Umbilical cord (tissue), 2 donors: ENCODE measurements around the gene PACSIN2. TPM values are rescaled to one million over a fixed set of nuclear protein-coding genes. Genes with fewer than 3 reads are reported as not detected.
"Not testable (repeated sequence)": the region's sequence is repeated elsewhere in the genome, so short reads cannot be mapped to it uniquely, and the experiment has no call there.

Experiments used
- DNase-seq: peaks from one replicate; pipeline ENCODE4 v3.0.0-alpha.2; 2015; ENCODE audit warnings: low spot score
- total RNA-seq: library from RNA; depleted of rRNA; stranded (reverse); fragments of >200 nt; gene quantifications from one replicate; pipeline ENCODE4 v1.2.3, GENCODE V29; 2014; ENCODE audit warnings: low replicate concordance; ENCODE audit not compliant: insufficient read depth

PACSIN2 gene
- total RNA-seq, 1 donor from 2014 or later = 77.8 TPM

GRCh38 chr22:42946546-42947198 is 68.3 kb downstream of the PACSIN2 start:
- no peak for DNase-seq

- no peak for DNase-seq
Measured at GRCh38 chr22:42945736-42946135, 69.2 kb downstream of the PACSIN2 start.

- no peak for DNase-seq
Measured at GRCh38 chr22:42945027-42945426, 69.9 kb downstream of the PACSIN2 start.

- DNase-seq = no peak
Measured at GRCh38 chr22:42944409-42944808, 70.5 kb downstream of the PACSIN2 start.

DNA sequence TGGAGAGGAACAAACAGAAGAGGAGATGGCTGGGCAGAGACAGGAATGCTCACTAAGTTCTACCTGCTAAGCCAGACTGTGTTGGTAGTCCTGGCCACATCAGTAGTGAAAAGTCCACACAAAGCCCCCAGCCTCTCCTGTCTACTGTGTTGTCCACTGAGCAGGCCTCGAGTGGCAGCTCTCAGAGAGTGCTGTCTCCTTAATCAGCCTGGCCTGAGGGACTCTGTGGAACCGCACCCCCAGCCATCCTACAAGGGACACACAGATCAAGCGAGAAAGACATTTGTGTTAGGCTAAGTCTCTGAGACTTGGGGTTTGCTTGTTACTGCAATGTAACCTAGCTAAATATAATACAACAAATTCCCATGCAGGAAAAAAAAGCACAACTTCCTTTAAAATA is 71.0 kb downstream of the PACSIN2 start:
- DNase-seq = no peak

DNA sequence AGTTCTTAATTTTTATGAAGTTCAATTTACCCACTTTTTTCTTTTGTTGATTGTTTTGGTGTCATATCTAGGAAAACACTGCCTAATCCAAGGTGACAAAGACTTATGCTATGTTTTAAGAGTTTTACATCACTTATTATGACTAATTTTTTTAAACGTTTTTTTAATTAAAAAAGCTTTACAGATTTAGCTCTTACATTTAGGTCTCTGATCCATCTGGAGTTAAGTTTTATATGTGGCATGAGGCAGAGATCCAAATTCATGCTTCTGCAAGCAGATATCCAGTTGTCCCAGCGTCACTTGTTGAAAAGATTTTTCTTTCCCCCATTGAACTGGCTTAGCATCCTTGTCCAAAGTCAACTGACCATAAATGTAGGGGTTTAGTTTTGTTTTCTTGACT is 72.6 kb downstream of the PACSIN2 start:
- DNase-seq = no peak

- DNase-seq = no peak
Measured at GRCh38 chr22:42939941-42940653, 74.9 kb downstream of the PACSIN2 start.

- peak; percentile 46 for DNase-seq
Measured at GRCh38 chr22:42939451-42939881, 75.5 kb downstream of the PACSIN2 start.

DNA sequence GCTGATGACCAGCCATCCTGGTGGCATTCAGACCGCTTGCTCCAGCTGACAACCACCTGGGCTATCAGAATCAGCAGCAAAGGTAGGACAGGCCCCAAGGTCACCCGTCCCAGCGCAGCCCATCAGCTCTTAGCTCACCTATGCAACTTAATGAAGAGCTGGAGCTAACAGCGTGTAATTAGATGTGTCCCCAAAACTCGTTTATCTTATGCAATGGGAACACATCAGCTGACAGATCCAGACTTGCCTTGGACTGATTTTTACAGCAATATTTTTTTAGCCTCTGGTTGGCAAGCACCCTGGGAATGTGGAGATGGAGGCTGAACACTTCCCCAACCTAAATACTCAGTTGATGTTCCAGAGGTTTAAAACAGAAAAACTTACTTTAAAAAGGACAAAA is 76.0 kb downstream of the PACSIN2 start:
- DNase-seq = peak; percentile 37

- DNase-seq = no peak
Measured at GRCh38 chr22:42938449-42938848, 76.5 kb downstream of the PACSIN2 start.

DNA sequence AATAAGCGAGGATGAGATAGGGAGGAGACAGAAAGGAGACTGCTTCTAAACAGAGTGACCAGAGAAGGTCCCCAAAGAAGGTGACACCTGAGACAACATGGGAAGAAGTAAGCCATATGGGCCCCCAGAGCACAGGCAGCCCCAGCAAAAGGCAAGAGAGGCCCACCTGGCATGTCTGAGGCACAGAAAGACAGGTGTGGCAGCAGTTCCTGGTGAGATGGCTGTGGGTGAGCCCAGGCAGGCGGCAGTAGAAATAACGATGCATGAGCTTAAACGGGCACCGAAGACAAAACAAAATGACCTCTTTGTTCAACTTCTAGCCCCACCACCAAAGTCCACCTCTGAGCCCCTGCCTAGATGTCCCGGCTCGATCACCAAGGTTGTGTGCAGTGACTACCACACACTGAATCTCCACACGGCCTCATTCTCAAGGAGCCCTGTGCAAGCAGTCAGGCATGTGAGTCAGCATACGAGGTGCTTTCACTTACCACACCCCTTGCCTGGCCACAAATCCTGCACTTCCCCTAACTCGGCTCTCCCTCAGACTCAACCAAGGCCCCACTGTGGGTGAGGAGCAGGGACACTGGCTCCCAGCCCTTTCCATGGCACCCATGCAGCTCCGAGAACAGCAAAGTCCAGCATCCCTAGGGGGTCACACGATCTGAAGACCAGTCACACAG is 77.6 kb downstream of the PACSIN2 start:
- DNase-seq = peak; percentile 72

DNA sequence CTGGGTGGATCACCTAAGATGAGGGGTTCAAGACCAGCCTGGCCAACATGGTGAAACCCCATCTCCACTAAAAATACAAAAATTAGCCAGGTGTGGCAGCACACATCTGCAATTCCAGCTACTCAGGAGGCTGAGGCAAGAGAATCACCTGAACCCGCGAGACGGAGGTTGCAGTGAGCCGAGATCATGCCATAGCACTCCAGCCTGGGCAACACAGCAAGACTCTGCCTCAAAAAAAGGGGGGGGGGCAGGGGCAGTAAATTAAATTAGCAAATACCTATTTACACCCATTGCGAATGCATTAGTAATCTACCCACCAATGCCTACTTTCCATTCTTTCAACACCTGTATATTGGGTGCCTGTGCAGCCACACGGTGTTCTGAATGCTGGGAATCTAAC is 78.3 kb downstream of the PACSIN2 start:
- DNase-seq = not testable (repeated sequence)

DNA sequence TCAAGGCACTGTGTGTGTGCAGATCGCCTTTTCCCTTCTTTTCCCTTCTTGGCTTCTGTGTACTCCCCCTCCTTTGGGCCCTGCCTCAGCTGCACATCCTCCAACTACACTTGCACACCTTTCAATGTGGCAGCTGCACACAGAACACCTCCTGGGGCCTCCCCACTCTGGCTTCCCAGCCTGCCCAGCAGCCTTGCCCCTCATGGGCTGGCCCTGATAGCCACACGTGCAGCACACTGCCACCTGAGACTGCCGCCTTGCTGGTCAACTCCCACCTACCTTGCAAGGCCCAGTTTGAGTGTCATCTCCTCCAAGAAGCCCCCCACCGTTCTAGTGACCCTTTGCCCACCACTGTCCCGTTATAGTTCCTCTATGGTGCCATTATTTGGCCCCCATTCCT is 80.6 kb downstream of the PACSIN2 start:
- DNase-seq = no peak

- DNase-seq = peak; percentile 94
Measured at GRCh38 chr22:42933485-42934091, 81.4 kb downstream of the PACSIN2 start.

DNA sequence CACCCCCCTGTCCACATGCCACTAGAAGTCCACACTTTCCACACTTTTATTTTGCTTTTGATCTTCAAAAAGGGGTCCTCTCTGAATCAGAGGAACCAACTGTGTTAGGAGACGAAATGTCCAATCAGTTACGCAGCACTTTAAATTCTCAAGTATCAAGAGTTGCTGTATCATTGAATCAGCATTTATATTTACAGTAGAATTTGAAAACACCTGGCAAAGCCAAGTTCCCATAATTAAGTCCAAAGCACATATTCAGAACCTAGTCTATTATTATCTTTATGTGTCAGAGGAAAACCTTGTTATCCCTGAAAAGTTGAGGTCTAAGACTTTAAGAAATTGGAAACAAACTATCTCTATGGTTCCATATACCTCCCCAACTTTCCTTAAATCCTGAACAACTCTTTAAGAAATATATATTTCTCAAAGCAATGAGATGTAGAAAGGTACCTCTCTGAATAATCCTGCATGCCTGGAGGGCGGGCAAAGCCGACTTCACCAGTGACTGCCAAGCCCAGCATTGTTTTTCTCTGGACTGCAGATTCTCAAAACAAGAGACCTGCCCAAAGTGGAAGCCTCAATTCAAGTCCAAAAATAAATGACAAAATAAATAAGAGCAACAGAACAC is 82.0 kb downstream of the PACSIN2 start:
- no peak for DNase-seq

- no peak for DNase-seq
Measured at GRCh38 chr22:42932197-42932519, 82.8 kb downstream of the PACSIN2 start.

DNA sequence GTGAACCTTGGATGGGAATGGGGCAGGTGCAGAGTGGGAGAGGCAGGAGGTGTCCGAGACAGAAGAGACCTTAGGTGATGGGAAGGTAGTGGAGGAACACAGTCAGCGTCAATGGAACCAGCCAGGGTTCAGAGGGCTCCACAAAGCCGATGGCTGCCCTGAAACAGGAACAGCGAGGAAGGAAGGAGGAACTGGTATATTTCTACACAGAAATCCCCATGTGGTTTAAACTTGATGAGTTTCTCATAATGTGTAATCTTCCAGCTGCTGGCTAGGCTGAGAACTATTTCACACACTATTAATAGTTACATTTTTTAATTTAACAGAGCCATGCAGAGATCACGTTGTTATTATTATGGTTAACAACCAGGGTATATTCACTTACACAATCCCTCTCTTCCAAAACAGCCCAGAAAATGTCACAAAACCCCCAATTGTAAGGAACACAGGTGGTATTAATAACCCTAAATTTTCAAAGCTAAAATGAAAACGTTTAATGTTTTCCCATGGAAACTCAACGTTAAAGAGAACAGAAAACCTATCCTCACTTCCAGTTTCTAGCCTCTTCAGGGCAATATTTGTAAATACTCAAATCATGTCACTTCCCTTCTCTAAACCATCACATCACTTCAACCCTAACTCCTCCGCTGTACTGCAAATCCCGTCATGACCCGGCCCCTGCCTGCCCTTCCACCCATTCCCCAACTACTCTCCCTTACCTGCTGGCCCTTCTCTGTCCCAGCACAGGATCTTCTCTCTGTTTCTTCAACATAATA is 83.3 kb downstream of the PACSIN2 start:
- no peak for DNase-seq

DNA sequence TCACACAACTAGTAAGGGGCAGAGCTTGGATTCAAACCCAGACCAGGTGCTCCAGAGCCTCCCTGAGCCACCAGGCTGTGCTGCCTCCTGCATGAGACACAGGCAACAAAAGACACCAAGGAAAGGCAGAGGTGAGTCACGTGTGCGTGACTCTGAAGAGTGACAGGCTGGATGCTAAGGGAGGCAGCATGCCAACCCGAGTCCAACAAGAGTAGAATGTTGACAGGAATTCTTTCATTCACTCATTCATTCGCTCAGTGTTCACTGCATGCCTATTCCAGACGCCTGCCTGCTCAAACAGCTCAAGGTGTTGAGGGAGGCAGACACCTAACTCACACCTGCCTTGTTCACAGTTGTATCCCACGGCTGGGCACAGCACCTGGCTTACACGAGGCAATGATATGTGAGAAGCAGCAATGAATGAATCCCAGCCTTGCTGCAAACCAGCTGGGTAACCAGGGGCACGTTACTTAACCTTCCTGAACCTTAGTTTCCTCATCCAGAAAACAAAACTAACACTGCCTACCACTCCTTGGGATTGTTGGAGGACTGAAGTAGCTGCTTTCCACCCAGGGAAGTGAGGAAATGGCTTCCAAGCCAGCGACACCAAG is 84.0 kb downstream of the PACSIN2 start:
- no peak for DNase-seq

GRCh38 chr22:42929838-42930155 is 85.2 kb downstream of the PACSIN2 start:
- DNase-seq = no peak

GRCh38 chr22:42928969-42929837 is 85.7 kb downstream of the PACSIN2 start:
- peak; percentile 48 for DNase-seq
